GM23338 (cell line): ENCODE results near the gene TBPL1.

ENCODE experiments used
- CREB1 ChIP-seq: fragments of 250-450 bp; sonication (Bioruptor Pico); IDR thresholded peaks from 2 replicates; pipeline ENCODE4 v1.5.0; 2020; ENCODE audit warnings: low read depth, mild to moderate bottlenecking, moderate library complexity
- EZH2 ChIP-seq: fragments of 200-600 bp; sonication (generic); IDR thresholded peaks from one replicate; pipeline ENCODE4 v1.8.0; 2017; ENCODE audit warnings: antibody characterized with exemption, mild to moderate bottlenecking, low read depth; ENCODE audit not compliant: unreplicated experiment
- EZH2phosphoT487 ChIP-seq: fragments of 200-600 bp; sonication (generic); IDR thresholded peaks from one replicate; pipeline ENCODE4 v1.8.1; 2018; ENCODE audit warnings: antibody characterized with exemption; ENCODE audit not compliant: unreplicated experiment
- JUNB ChIP-seq: IDR thresholded peaks from one replicate; pipeline ENCODE4 v1.6.1; 2016; ENCODE audit warnings: antibody characterized with exemption; ENCODE audit not compliant: unreplicated experiment
- POLR2AphosphoS5 ChIP-seq: IDR thresholded peaks from 2 replicates; pipeline ENCODE4 v1.6.1; 2016; ENCODE audit warnings: antibody characterized with exemption, low read depth
- ZNF114 ChIP-seq: fragments of 250-450 bp; sonication (Bioruptor Pico); IDR thresholded peaks from 2 replicates; pipeline ENCODE4 v1.5.0; 2020; ENCODE audit warnings: mild to moderate bottlenecking, moderate library complexity
- TF ChIP-seq, protein P1 (sequence below), 2 experiments: fragments of 200-600 bp in 1 of 2; sonication (generic) in 1 of 2; conservative IDR thresholded peaks; 2 replicates each; pipeline versions ENCODE4 v1.5.1 to v1.6.1; 2016 to 2017; ENCODE audit warnings: antibody characterized with exemption in 2 of 2, low read depth in 2 of 2, mild to moderate bottlenecking in 2 of 2, moderate library complexity in 1 of 2
- TF ChIP-seq, protein P2 (sequence below): IDR thresholded peaks from one replicate; pipeline ENCODE4 v1.6.1; 2018; ENCODE audit warnings: antibody characterized with exemption; ENCODE audit not compliant: unreplicated experiment

DNA sequence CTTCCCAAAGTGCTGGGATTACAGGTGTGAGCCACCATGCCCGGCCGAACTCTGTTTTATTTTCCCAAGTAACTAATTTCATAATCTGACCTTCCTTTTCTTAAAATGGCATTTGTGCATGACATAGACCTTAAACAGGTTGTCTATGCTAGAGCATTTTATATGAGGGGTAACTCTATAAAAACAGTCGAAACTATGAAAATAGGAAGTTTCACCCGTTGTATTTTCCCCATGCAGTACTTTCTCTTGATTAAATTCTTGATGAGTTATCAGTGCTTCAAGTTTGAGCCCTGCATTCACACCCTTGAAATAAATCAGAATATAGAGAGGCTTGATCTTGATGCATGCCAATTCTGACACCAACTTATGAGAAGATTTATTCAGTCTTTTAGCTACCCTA, 11.7 kb downstream of the TBPL1 start:
- TF ChIP-seq, protein P1, sequence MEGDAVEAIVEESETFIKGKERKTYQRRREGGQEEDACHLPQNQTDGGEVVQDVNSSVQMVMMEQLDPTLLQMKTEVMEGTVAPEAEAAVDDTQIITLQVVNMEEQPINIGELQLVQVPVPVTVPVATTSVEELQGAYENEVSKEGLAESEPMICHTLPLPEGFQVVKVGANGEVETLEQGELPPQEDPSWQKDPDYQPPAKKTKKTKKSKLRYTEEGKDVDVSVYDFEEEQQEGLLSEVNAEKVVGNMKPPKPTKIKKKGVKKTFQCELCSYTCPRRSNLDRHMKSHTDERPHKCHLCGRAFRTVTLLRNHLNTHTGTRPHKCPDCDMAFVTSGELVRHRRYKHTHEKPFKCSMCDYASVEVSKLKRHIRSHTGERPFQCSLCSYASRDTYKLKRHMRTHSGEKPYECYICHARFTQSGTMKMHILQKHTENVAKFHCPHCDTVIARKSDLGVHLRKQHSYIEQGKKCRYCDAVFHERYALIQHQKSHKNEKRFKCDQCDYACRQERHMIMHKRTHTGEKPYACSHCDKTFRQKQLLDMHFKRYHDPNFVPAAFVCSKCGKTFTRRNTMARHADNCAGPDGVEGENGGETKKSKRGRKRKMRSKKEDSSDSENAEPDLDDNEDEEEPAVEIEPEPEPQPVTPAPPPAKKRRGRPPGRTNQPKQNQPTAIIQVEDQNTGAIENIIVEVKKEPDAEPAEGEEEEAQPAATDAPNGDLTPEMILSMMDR (conservative IDR thresholded peaks at IDR 0.05; ENCODE audit: low read depth in 2 of 2), result no peak
- no peak for TF ChIP-seq ZNF114 (CRISPR knock-in tag)
- no peak for TF ChIP-seq EZH2
- TF ChIP-seq, protein P2, sequence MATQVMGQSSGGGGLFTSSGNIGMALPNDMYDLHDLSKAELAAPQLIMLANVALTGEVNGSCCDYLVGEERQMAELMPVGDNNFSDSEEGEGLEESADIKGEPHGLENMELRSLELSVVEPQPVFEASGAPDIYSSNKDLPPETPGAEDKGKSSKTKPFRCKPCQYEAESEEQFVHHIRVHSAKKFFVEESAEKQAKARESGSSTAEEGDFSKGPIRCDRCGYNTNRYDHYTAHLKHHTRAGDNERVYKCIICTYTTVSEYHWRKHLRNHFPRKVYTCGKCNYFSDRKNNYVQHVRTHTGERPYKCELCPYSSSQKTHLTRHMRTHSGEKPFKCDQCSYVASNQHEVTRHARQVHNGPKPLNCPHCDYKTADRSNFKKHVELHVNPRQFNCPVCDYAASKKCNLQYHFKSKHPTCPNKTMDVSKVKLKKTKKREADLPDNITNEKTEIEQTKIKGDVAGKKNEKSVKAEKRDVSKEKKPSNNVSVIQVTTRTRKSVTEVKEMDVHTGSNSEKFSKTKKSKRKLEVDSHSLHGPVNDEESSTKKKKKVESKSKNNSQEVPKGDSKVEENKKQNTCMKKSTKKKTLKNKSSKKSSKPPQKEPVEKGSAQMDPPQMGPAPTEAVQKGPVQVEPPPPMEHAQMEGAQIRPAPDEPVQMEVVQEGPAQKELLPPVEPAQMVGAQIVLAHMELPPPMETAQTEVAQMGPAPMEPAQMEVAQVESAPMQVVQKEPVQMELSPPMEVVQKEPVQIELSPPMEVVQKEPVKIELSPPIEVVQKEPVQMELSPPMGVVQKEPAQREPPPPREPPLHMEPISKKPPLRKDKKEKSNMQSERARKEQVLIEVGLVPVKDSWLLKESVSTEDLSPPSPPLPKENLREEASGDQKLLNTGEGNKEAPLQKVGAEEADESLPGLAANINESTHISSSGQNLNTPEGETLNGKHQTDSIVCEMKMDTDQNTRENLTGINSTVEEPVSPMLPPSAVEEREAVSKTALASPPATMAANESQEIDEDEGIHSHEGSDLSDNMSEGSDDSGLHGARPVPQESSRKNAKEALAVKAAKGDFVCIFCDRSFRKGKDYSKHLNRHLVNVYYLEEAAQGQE, result no peak
- TF ChIP-seq JUNB, result no peak
- no peak for TF ChIP-seq POLR2AphosphoS5
- TF ChIP-seq CREB1, result no peak
- TF ChIP-seq EZH2phosphoT487, result no peak
